SK-N-SH (cell line): ENCODE data around the gene WWP2. TPM values are rescaled to one million over a fixed set of nuclear protein-coding genes. Genes with fewer than 3 reads are reported as not detected.

Experiments used
- CTCF ChIA-PET: fragments of 300-600, 350-600 bp; formaldehyde crosslinking; extraction: SDS; loops from one replicate; lab custom pipeline; 2021; lab: Yijun Ruan, JAX
- POLR2A ChIA-PET: fragments of 350-600 bp; sonication (Branson Sonifier 250); formaldehyde crosslinking; extraction: SDS; loops from one replicate; lab custom pipeline; 2020; ENCODE audit warnings: antibody characterized with exemption, inconsistent platforms; lab: Yijun Ruan, JAX
- DNase-seq: peaks from one replicate; pipeline ENCODE4 v3.0.0; 2012
- H2AFZ ChIP-seq: fragments of 200-600 bp; sonication (generic); 2 replicates; pipeline ENCODE4 v1.8.1; 2016; ENCODE audit warnings: antibody characterized with exemption, mild to moderate bottlenecking, low read depth
- H3F3A ChIP-seq: fragments of 200-600 bp; sonication (generic); replicated peaks from 2 replicates; pipeline ENCODE3; 2016; ENCODE audit warnings: antibody characterized with exemption, mild to moderate bottlenecking; ENCODE audit not compliant: insufficient read depth
- H3K27ac ChIP-seq, 2 experiments: fragments of 200-500 bp in 1 of 2; fragments of 200-600 bp in 1 of 2; sonication (Bioruptor generic) in 1 of 2; sonication (generic), shearing (Covaris generic) in 1 of 2; 2 replicates each; pipeline versions ENCODE4 v1.5.1 to v1.6.1; 2014 to 2016; ENCODE audit warnings: low read depth in 2 of 2, inconsistent platforms in 1 of 2, low read length in 1 of 2, mild to moderate bottlenecking in 1 of 2, mixed read lengths in 1 of 2
- H3K27me3 ChIP-seq: fragments of 200-600 bp; sonication (generic), shearing (Covaris generic); 2 replicates; pipeline ENCODE4 v1.6.1; 2016; ENCODE audit warnings: mixed run types; ENCODE audit not compliant: insufficient read depth
- H3K36me3 ChIP-seq, 2 experiments: fragments of 200-500 bp in 1 of 2; fragments of 200-600 bp in 1 of 2; sonication (Bioruptor generic) in 1 of 2; sonication (generic) in 1 of 2; replicated peaks in 1 of 2; 2 replicates each; pipeline versions ENCODE3 to v1.5.1; 2014 to 2016; ENCODE audit warnings: low read length in 1 of 2, mild to moderate bottlenecking in 1 of 2; ENCODE audit not compliant: insufficient read depth in 2 of 2, control insufficient read depth in 1 of 2
- H3K4me1 ChIP-seq, 2 experiments: fragments of 200-500 bp in 1 of 2; fragments of 200-600 bp in 1 of 2; sonication (Bioruptor generic) in 1 of 2; sonication (generic), shearing (Covaris generic) in 1 of 2; 2 replicates each; pipeline versions ENCODE4 v1.5.1 to v1.6.1; 2014 to 2016; ENCODE audit warnings: low read depth in 1 of 2, low read length in 1 of 2, mixed run types in 1 of 2; ENCODE audit not compliant: insufficient read depth in 2 of 2, control insufficient read depth in 1 of 2
- H3K4me2 ChIP-seq: fragments of 200-600 bp; sonication (generic), shearing (Covaris generic); 2 replicates; pipeline ENCODE4 v1.6.1; 2017; ENCODE audit warnings: mixed run types
- H3K4me3 ChIP-seq, 2 experiments: fragments of 200-500 bp in 1 of 2; fragments of 200-600 bp in 1 of 2; sonication (Bioruptor generic) in 1 of 2; sonication (generic), shearing (Covaris generic) in 1 of 2; 2 replicates each; pipeline versions ENCODE4 v1.5.1 to v1.8.1; 2014 to 2016; ENCODE audit warnings: low read depth in 2 of 2, inconsistent platforms in 1 of 2, low read length in 1 of 2, mild to moderate bottlenecking in 1 of 2, mixed read lengths in 1 of 2, moderate library complexity in 1 of 2
- H3K79me2 ChIP-seq: fragments of 200-600 bp; sonication (generic); 2 replicates; pipeline ENCODE4 v1.8.1; 2017; ENCODE audit warnings: mild to moderate bottlenecking; ENCODE audit not compliant: insufficient read depth
- H3K9ac ChIP-seq: fragments of 200-600 bp; sonication (generic); 2 replicates; pipeline ENCODE4 v1.6.1; 2017; ENCODE audit warnings: mixed run types
- H3K9me2 ChIP-seq: fragments of 200-600 bp; sonication (generic); 2 replicates; pipeline ENCODE4 v1.6.1; 2017; ENCODE audit warnings: mixed run types
- H3K9me3 ChIP-seq: fragments of 200-600 bp; sonication (generic); 2 replicates; pipeline ENCODE4 v1.6.1; 2017; ENCODE audit warnings: mixed run types, mild to moderate bottlenecking, moderate library complexity
- H4K20me1 ChIP-seq: fragments of 200-600 bp; sonication (generic); 2 replicates; pipeline ENCODE4 v1.6.1; 2017; ENCODE audit warnings: mild to moderate bottlenecking, mixed run types; ENCODE audit not compliant: insufficient read depth
- CHD2 ChIP-seq: fragments of 150-350 bp; IDR thresholded peaks from 2 replicates; pipeline ENCODE4 v1.6.1; 2018; ENCODE audit warnings: low read length; ENCODE audit not compliant: partially characterized antibody
- ELF1 ChIP-seq: IDR thresholded peaks from 2 replicates; pipeline ENCODE4 v1.4.0; 2012
- EP300 ChIP-seq, 2 experiments: IDR thresholded peaks; 2 replicates each; pipeline versions ENCODE4 v1.4.0 to v1.6.1; 2012; ENCODE audit warnings: borderline replicate concordance in 1 of 2, low read depth in 1 of 2, low read length in 1 of 2
- EZH2phosphoT487 ChIP-seq: fragments of 200-600 bp; sonication (generic); IDR thresholded peaks from 2 replicates; pipeline ENCODE4 v1.6.1; 2017; ENCODE audit warnings: low read depth, mixed run types, mild to moderate bottlenecking, antibody characterized with exemption, moderate library complexity, borderline replicate concordance
- FOXJ3 ChIP-seq: sonication (generic); formaldehyde crosslinking; IDR thresholded peaks from 2 replicates; pipeline ENCODE4 v1.5.1; 2020; ENCODE audit warnings: mild to moderate bottlenecking, missing genetic modification reagents
- GABPA ChIP-seq: IDR thresholded peaks from 2 replicates; pipeline ENCODE4 v1.4.0; 2012; ENCODE audit warnings: low read depth, mild to moderate bottlenecking
- GATA2 ChIP-seq: sonication (generic); formaldehyde crosslinking; IDR thresholded peaks from 2 replicates; pipeline ENCODE4 v1.5.0; 2020; ENCODE audit warnings: mild to moderate bottlenecking, missing genetic modification reagents
- MXI1 ChIP-seq: IDR thresholded peaks from 2 replicates; pipeline ENCODE4 v1.6.1; 2012; ENCODE audit warnings: mild to moderate bottlenecking, low read depth, low read length, improper control_type of control experiment
- NFIC ChIP-seq: IDR thresholded peaks from 2 replicates; pipeline ENCODE4 v1.4.0; 2012; ENCODE audit warnings: borderline replicate concordance
- NRF1 ChIP-seq: IDR thresholded peaks from 2 replicates; pipeline ENCODE4 v1.6.1; 2012; ENCODE audit warnings: low read depth, mild to moderate bottlenecking, low read length
- SIN3A ChIP-seq: IDR thresholded peaks from 2 replicates; pipeline ENCODE4 v1.6.1; 2012; ENCODE audit warnings: low read depth, mild to moderate bottlenecking, low read length, moderate library complexity, borderline replicate concordance
- WGBS: methylation state at CpG from one replicate; pipeline ENCODE4 v1.1.6; 2017; ENCODE audit warnings: low lambda C conversion rate; 5-methylcytosine and 5-hydroxymethylcytosine counted together
- polyA plus RNA-seq, 3 experiments: library from polyadenylated mRNA; depleted of rRNA; stranded (reverse); fragments of >200 nt; gene quantifications; 2 replicates each; pipeline ENCODE4 v1.2.3, GENCODE V29; 2012
- TF ChIP-seq, protein P1 (sequence below): IDR thresholded peaks from 2 replicates; pipeline ENCODE4 v1.4.0; 2012; ENCODE audit warnings: low read depth, borderline replicate concordance
- TF ChIP-seq, protein P2 (sequence below): IDR thresholded peaks from 2 replicates; pipeline ENCODE4; 2012
- TF ChIP-seq, protein P3 (sequence below): fragments of 150-350 bp; IDR thresholded peaks from 2 replicates; pipeline ENCODE4 v1.6.1; 2016; ENCODE audit warnings: mild to moderate bottlenecking, low read depth, low read length

WWP2 gene
- polyA plus RNA-seq, 1 of the 3 experiments (the other 2 are of a cell fraction): 13.3 TPM

DNA sequence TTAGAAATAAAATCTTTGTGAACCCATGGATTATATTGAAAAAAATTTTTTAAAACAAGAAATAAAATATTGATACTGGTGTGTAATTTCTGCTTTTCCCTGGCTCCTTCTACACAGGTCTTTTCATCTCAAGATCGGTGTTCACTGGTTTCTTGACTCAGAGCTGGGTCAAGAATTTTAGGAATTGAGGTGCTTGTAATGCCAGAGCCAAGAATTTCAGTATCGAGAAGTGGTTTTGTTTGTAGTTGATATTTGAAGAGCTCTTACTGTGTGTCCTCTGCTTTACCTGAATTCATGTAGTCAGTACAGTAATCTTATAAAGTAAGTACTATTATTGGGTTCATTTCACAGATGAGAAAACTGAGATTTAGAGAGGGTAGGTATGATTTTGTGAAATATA lies 7.3 kb downstream of the WWP2 start:
- Histone ChIP-seq H2AFZ (no peak overlapping the region), H3F3A (no peaks in the 10 kb centered on the region), H3K4me1 (no peaks in the 10 kb centered on the region), H3K9ac (no peak overlapping the region), H3K79me2 (peaks cover 82% of the 10 kb centered on the region), H3K36me3 (no peaks in the 10 kb centered on the region), H3K9me3 (no peaks in the 10 kb centered on the region), H3K4me2 (no peak overlapping the region), H3K9me2 (no peaks in the 10 kb centered on the region), H3K27me3 (no peaks in the 10 kb centered on the region), H4K20me1 (no peaks in the 10 kb centered on the region), H3K4me3 (no peak overlapping the region), H3K27ac (no peak overlapping the region)
- 43% methylated on average over 2 of the region's 2 CpGs for WGBS
- ChIA-PET POLR2A (no interaction called here), CTCF (interaction anchor here (0.6 to 1.6 kb wide), 2 partner anchors 16 to 161 kb away, joined by 3 to 8 read pairs; no protein-coding TSS in a partner anchor)
- TF ChIP-seq FOXJ3 (CRISPR knock-in tag) (no peak), GABPA (no peak), SIN3A (no peak), EZH2phosphoT487 (no peak)
- TF ChIP-seq, protein P1, sequence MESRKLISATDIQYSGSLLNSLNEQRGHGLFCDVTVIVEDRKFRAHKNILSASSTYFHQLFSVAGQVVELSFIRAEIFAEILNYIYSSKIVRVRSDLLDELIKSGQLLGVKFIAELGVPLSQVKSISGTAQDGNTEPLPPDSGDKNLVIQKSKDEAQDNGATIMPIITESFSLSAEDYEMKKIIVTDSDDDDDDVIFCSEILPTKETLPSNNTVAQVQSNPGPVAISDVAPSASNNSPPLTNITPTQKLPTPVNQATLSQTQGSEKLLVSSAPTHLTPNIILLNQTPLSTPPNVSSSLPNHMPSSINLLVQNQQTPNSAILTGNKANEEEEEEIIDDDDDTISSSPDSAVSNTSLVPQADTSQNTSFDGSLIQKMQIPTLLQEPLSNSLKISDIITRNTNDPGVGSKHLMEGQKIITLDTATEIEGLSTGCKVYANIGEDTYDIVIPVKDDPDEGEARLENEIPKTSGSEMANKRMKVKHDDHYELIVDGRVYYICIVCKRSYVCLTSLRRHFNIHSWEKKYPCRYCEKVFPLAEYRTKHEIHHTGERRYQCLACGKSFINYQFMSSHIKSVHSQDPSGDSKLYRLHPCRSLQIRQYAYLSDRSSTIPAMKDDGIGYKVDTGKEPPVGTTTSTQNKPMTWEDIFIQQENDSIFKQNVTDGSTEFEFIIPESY: no peak
- no peak for DNase-seq

- TF ChIP-seq CHD2: no peak
- TF ChIP-seq NRF1: no peak
- no peak for TF ChIP-seq NFIC
- TF ChIP-seq, protein P2, sequence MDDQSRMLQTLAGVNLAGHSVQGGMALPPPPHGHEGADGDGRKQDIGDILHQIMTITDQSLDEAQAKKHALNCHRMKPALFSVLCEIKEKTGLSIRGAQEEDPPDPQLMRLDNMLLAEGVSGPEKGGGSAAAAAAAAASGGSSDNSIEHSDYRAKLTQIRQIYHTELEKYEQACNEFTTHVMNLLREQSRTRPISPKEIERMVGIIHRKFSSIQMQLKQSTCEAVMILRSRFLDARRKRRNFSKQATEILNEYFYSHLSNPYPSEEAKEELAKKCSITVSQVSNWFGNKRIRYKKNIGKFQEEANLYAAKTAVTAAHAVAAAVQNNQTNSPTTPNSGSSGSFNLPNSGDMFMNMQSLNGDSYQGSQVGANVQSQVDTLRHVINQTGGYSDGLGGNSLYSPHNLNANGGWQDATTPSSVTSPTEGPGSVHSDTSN: no peak
- no peak for TF ChIP-seq EP300 (IDR thresholded peaks at IDR 0.05; ENCODE audit: borderline replicate concordance in 1 of 2, low read depth in 1 of 2, low read length in 1 of 2)
- TF ChIP-seq GABPA: no peak
- TF ChIP-seq GATA2 (CRISPR knock-in tag): no peak
- no peak for TF ChIP-seq MXI1
- no peak for TF ChIP-seq FOXJ3 (CRISPR knock-in tag)
- TF ChIP-seq, protein P3, sequence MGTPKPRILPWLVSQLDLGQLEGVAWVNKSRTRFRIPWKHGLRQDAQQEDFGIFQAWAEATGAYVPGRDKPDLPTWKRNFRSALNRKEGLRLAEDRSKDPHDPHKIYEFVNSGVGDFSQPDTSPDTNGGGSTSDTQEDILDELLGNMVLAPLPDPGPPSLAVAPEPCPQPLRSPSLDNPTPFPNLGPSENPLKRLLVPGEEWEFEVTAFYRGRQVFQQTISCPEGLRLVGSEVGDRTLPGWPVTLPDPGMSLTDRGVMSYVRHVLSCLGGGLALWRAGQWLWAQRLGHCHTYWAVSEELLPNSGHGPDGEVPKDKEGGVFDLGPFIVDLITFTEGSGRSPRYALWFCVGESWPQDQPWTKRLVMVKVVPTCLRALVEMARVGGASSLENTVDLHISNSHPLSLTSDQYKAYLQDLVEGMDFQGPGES: no peak
- TF ChIP-seq ELF1: no peak
- Histone ChIP-seq H4K20me1 (no peaks in the 10 kb centered on the region), H3F3A (no peaks in the 10 kb centered on the region), H3K9me3 (no peaks in the 10 kb centered on the region), H3K4me2 (no peak overlapping the region), H2AFZ (no peak overlapping the region), H3K27ac (no peak overlapping the region), H3K4me1 (no peaks in the 10 kb centered on the region), H3K27me3 (no peaks in the 10 kb centered on the region), H3K9me2 (no peaks in the 10 kb centered on the region), H3K4me3 (no peak overlapping the region), H3K36me3 (peaks cover 0 to 3% of the 10 kb centered on the region in 2 experiments), H3K79me2 (peaks cover 88% of the 10 kb centered on the region), H3K9ac (no peak overlapping the region)
- DNase-seq: no peak
- ChIA-PET CTCF (interaction anchor here (0.7 to 2.8 kb wide), 2 partner anchors 17 to 158 kb away, joined by 3 to 9 read pairs; partner anchors contain the start of gene NOB1), POLR2A (no interaction called here)
- 95% methylated on average over 2 of the region's 2 CpGs for WGBS
Measured at GRCh38 chr16:69771651-69771967, 9.5 kb downstream of the WWP2 start.
